GM12878 (cell line): ENCODE data around the gene CYP26B1.

Source experiments
- CHD4 ChIP-seq: fragments of 200-600 bp; sonication (generic); IDR thresholded peaks from 2 replicates; pipeline ENCODE4 v1.6.1; 2016; ENCODE audit warnings: mild to moderate bottlenecking
- POLR2A ChIP-seq: IDR thresholded peaks from 2 replicates; pipeline ENCODE4 v1.6.1; 2011; ENCODE audit warnings: low read depth, mild to moderate bottlenecking, low read length
- POLR2AphosphoS5 ChIP-seq: IDR thresholded peaks from 2 replicates; pipeline ENCODE4 v1.6.1; 2011; ENCODE audit warnings: mild to moderate bottlenecking, low read length, inconsistent platforms
- RAD21 ChIP-seq: IDR thresholded peaks from 2 replicates; pipeline ENCODE4 v1.6.1; 2011; ENCODE audit warnings: mild to moderate bottlenecking, low read depth, low read length, moderate library complexity; ENCODE audit not compliant: insufficient read depth
- SP1 ChIP-seq: IDR thresholded peaks from one replicate; pipeline ENCODE4 v1.6.1; 2011; ENCODE audit warnings: low read depth, low read length
- SPI1 ChIP-seq: IDR thresholded peaks from 2 replicates; pipeline ENCODE4 v1.6.1; 2011; ENCODE audit warnings: low read depth, mild to moderate bottlenecking, low read length, moderate library complexity, borderline replicate concordance; ENCODE audit not compliant: insufficient read depth
- TAF1 ChIP-seq: IDR thresholded peaks from 2 replicates; pipeline ENCODE4 v1.6.1; 2011; ENCODE audit warnings: mild to moderate bottlenecking, low read depth, low read length, borderline replicate concordance

DNA sequence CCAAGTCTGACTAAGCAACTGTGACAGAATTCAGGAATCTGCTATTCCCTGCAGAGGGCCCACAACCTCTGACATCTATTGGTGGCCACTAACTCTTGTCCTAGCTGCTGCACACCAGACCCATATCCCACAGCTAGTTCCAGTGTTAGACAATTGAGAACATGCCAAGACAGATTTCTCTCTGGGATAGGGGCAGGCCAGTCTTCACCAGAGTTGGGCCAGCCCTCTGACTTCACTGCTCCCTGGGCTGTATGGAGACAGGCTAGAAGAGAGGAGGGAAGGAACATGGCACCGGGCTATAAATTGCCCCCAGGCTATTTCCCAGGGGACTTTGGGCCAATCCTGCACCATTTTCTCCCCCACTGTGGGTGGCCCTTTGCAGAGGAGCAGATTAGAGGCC lies 32.7 kb upstream of the CYP26B1 start:
- no peak for TF ChIP-seq SPI1
- no peak for TF ChIP-seq TAF1
- no peak for TF ChIP-seq RAD21
- no peak for TF ChIP-seq POLR2A
- TF ChIP-seq CHD4, result no peak
- TF ChIP-seq SP1, result no peak
- no peak for TF ChIP-seq POLR2AphosphoS5
